SK-N-DZ (cell line): ENCODE measurements around the gene FRMPD4.
A peak's percentile ranks its signal among the peaks of the same experiment; 100 is the strongest.

ENCODE experiments used
- DNase-seq: peaks from one replicate; pipeline ENCODE4 v3.0.0-alpha.2; 2015; ENCODE audit warnings: low spot score
- small RNA-seq, 2 experiments: library from RNA; depleted of rRNA; stranded (forward); fragments of <200 nt; gene quantifications; one replicate each; pipeline ENCODE3, GENCODE V24; 2014

Gene FRMPD4

GRCh38 chrX:12722314-12722713, 584.0 kb downstream of the FRMPD4 start:
- DNase-seq, result no peak

- no peak for DNase-seq
These were observed 603.1 kb downstream of the FRMPD4 start for GRCh38 chrX:12741416-12741815.

- no peak for DNase-seq
These were observed 609.2 kb downstream of the FRMPD4 start for GRCh38 chrX:12747433-12747832.

- DNase-seq, result no peak
These were observed 613.6 kb downstream of the FRMPD4 start for GRCh38 chrX:12751887-12752286.

- DNase-seq, result no peak
These were observed 615.1 kb downstream of the FRMPD4 start for GRCh38 chrX:12753366-12753765.

- DNase-seq, result no peak
These were observed 620.0 kb downstream of the FRMPD4 start for GRCh38 chrX:12758291-12758690.

- no peak for DNase-seq
These were observed 629.6 kb downstream of the FRMPD4 start for GRCh38 chrX:12767856-12768255.

- DNase-seq, result no peak
These were observed 630.2 kb downstream of the FRMPD4 start for GRCh38 chrX:12768491-12768890.

GRCh38 chrX:12770440-12770839, 632.2 kb downstream of the FRMPD4 start:
- DNase-seq, result peak; percentile 2

GRCh38 chrX:12771445-12772069, 633.3 kb downstream of the FRMPD4 start:
- DNase-seq, result no peak

Small RNAs within 50 kb of the gene (small RNA-seq; reads per million reads assigned to genes)
- gene AC119619.1 (0 reads per million in 2 experiments), gene RF00019 (0 reads per million in 2 experiments), gene RN7SKP290 (0 to 0.44 reads per million in 2 experiments)
